CD4-positive, alpha-beta T cell treated with Interleukin-15 for 1 hour (primary cell): Measurements from ENCODE around the gene BUB1.
"Not testable (repeated sequence)": the region's sequence is repeated elsewhere in the genome, so short reads cannot be mapped to it uniquely, and the experiment has no call there.

Experiments used
- DNase-seq: peaks from one replicate; pipeline ENCODE4 v3.0.0-alpha.2; 2020

The BUB1 gene

GRCh38 chr2:110690083-110690965 is 12.5 kb upstream of the BUB1 start:
- no peak for DNase-seq

- DNase-seq = no peak
Measured at GRCh38 chr2:110688594-110689091, 10.8 kb upstream of the BUB1 start.

GRCh38 chr2:110687775-110688484 is 10.1 kb upstream of the BUB1 start:
- not testable (repeated sequence) for DNase-seq

GRCh38 chr2:110682872-110683271 is 5.0 kb upstream of the BUB1 start:
- DNase-seq = no peak

DNA sequence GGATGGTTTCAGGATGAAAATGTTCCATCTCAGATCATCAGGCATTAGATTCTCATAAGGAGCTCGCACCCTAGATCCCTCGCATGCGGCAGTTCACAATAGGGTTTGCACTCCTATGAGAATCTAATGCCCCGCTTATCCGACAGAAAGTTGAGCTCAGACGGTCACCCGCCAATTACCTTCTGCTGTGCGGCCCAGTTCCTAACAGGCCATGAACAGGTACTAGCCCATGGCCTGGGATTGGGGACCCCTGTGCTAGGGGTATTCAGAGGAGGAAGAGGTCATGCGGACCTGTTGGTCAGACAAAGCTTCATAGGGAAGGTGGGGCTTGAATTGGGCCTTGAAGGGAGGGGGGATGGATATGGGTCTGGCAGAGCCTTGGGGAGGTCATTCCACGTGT is 4.4 kb upstream of the BUB1 start:
- no peak for DNase-seq

GRCh38 chr2:110680709-110681108 is 2.8 kb upstream of the BUB1 start:
- DNase-seq = no peak

- DNase-seq = no peak
Measured at GRCh38 chr2:110679865-110680264, 2.0 kb upstream of the BUB1 start.

- no peak for DNase-seq
Measured at GRCh38 chr2:110679337-110679707, 1.5 kb upstream of the BUB1 start.

- DNase-seq = no peak
Measured at GRCh38 chr2:110678457-110679336, 834 bp upstream of the BUB1 start.

- no peak for DNase-seq
Measured at GRCh38 chr2:110677080-110677479, 783 bp downstream of the BUB1 start.

DNA sequence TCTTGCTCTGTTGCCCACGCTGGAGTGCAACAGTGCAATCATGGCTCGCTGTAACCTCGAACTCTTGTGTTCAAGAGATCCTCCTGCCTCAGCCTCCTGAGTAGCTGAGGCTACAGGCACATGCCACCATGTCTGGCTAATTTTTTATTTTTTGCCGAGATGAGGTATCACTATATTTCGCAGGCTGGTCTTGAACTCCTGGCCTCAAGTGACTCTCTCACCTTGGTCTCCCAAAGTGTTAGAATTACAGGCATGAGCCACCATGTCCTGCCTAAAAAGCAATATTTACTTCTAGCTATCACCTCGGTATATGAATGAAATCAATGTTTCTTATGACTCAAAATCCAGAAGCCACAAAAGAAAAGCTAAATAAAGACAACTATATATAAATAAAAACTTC is 2.2 kb downstream of the BUB1 start:
- no peak for DNase-seq

GRCh38 chr2:110674620-110675555 is 3.0 kb downstream of the BUB1 start:
- DNase-seq = peak; percentile 83

GRCh38 chr2:110673201-110673600 is 4.7 kb downstream of the BUB1 start:
- DNase-seq = no peak

- DNase-seq = no peak
Measured at GRCh38 chr2:110670826-110671225, 7.0 kb downstream of the BUB1 start.

GRCh38 chr2:110669079-110669478 is 8.8 kb downstream of the BUB1 start:
- DNase-seq = no peak

GRCh38 chr2:110667071-110667470 is 10.8 kb downstream of the BUB1 start:
- no peak for DNase-seq

GRCh38 chr2:110664135-110664534 is 13.7 kb downstream of the BUB1 start:
- DNase-seq = no peak

GRCh38 chr2:110662560-110662959 is 15.3 kb downstream of the BUB1 start:
- DNase-seq = no peak

GRCh38 chr2:110660558-110660957 is 17.3 kb downstream of the BUB1 start:
- DNase-seq = no peak

GRCh38 chr2:110659248-110659647 is 18.6 kb downstream of the BUB1 start:
- DNase-seq = no peak

- DNase-seq = no peak
Measured at GRCh38 chr2:110657724-110658305, 20.0 kb downstream of the BUB1 start.

DNA sequence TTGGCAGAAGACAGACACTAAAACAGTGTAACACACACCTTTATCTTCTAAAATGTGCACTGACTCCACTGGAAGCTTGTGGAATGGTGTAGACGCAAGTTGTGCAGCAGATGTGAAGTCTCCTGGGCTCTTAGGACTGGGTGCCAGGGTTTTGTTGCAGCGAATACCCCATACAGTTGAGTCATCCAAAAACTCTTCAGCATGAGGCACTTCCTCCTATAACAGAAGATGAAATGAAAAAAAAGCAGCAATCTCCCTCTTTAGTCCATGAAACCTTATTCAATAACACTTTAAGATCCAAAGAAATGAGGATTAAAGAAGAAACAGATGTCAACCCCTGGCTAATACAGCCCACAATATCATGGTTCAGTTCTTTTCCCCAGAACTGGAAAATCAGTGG is 22.2 kb downstream of the BUB1 start:
- no peak for DNase-seq
